HepG2 (cell line): Measurements from ENCODE around the gene KANK3. TPM values are rescaled to one million over a fixed set of nuclear protein-coding genes. Genes with fewer than 3 reads are reported as not detected.

ENCODE experiments used
- ATF7-NPFF ChIP-seq: sonication (generic); formaldehyde crosslinking; IDR thresholded peaks from 2 replicates; pipeline ENCODE4 v1.8.1; 2023; ENCODE audit warnings: mild to moderate bottlenecking, low read depth, missing genetic modification reagents, moderate library complexity
- SMC3 ChIP-seq: IDR thresholded peaks from 2 replicates; pipeline ENCODE4 v1.6.1; 2011; ENCODE audit warnings: low read length, improper control_type of control experiment
- ZBTB46 ChIP-seq: sonication (generic); formaldehyde crosslinking; IDR thresholded peaks from 2 replicates; pipeline ENCODE4 v1.4.0; 2020; ENCODE audit warnings: mild to moderate bottlenecking, missing genetic modification reagents, borderline replicate concordance
- ZNF646 ChIP-seq: sonication (generic); formaldehyde crosslinking; IDR thresholded peaks from 2 replicates; pipeline ENCODE4 v1.9.0; 2021; ENCODE audit warnings: mild to moderate bottlenecking, missing genetic modification reagents
- ZNF773 ChIP-seq: sonication (generic); formaldehyde crosslinking; IDR thresholded peaks from 2 replicates; pipeline ENCODE4 v1.4.0; 2020; ENCODE audit warnings: missing genetic modification reagents, borderline replicate concordance
- ZXDC ChIP-seq: sonication (generic); formaldehyde crosslinking; IDR thresholded peaks from 2 replicates; pipeline ENCODE4 v1.5.0; 2020; ENCODE audit warnings: mild to moderate bottlenecking, missing genetic modification reagents
- polyA plus RNA-seq, 8 experiments: library from polyadenylated mRNA; depleted of rRNA in 3 of 8; stranded (reverse) in 7 of 8; unstranded in 1 of 8; fragments of >200 nt; fragmentation: Illumina TruSeq in 4 of 8; extraction: Trizol in 4 of 8; gene quantifications; 2 replicates each; pipeline versions ENCODE4 v1.2.1 to v1.2.3, GENCODE V29; 2011 to 2016; ENCODE audit warnings: low read depth in 4 of 8, missing spikeins in 1 of 8, mixed read lengths in 1 of 8; ENCODE audit not compliant: insufficient read depth in 1 of 8
- total RNA-seq, 5 experiments: library from RNA; depleted of rRNA; stranded (reverse); fragments of >200 nt; fragmentation: Illumina TruSeq; extraction: Trizol; gene quantifications; 2 replicates each; pipeline ENCODE4 v1.2.3, GENCODE V29; 2016; ENCODE audit warnings: low read depth in 1 of 5
- TF ChIP-seq, protein P1 (sequence below): sonication (generic); formaldehyde crosslinking; conservative IDR thresholded peaks from 2 replicates; pipeline ENCODE4 v1.4.0; 2020; ENCODE audit warnings: mild to moderate bottlenecking, missing genetic modification reagents, moderate library complexity
- TF ChIP-seq, protein P2 (sequence below): sonication (generic); formaldehyde crosslinking; IDR thresholded peaks from 2 replicates; pipeline ENCODE4 v1.4.0; 2020; ENCODE audit warnings: low read depth, mild to moderate bottlenecking, missing genetic modification reagents

KANK3 gene
- total and polyA plus RNA-seq, 2 of the 13 experiments (the other 11 are each of a cell fraction or from before 2014, with no cell fraction given): 0.15 to 0.20 TPM

GRCh38 chr19:8324186-8325050, 18.6 kb downstream of the KANK3 start (continued):
- TF ChIP-seq ZBTB46 (CRISPR knock-in tag): no peak
- TF ChIP-seq, protein P1, sequence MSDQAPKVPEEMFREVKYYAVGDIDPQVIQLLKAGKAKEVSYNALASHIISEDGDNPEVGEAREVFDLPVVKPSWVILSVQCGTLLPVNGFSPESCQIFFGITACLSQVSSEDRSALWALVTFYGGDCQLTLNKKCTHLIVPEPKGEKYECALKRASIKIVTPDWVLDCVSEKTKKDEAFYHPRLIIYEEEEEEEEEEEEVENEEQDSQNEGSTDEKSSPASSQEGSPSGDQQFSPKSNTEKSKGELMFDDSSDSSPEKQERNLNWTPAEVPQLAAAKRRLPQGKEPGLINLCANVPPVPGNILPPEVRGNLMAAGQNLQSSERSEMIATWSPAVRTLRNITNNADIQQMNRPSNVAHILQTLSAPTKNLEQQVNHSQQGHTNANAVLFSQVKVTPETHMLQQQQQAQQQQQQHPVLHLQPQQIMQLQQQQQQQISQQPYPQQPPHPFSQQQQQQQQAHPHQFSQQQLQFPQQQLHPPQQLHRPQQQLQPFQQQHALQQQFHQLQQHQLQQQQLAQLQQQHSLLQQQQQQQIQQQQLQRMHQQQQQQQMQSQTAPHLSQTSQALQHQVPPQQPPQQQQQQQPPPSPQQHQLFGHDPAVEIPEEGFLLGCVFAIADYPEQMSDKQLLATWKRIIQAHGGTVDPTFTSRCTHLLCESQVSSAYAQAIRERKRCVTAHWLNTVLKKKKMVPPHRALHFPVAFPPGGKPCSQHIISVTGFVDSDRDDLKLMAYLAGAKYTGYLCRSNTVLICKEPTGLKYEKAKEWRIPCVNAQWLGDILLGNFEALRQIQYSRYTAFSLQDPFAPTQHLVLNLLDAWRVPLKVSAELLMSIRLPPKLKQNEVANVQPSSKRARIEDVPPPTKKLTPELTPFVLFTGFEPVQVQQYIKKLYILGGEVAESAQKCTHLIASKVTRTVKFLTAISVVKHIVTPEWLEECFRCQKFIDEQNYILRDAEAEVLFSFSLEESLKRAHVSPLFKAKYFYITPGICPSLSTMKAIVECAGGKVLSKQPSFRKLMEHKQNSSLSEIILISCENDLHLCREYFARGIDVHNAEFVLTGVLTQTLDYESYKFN: no peak
- no peak for TF ChIP-seq SMC3
- TF ChIP-seq ATF7-NPFF (CRISPR knock-in tag): no peak
- no peak for TF ChIP-seq ZNF646 (CRISPR knock-in tag)
- TF ChIP-seq, protein P2, sequence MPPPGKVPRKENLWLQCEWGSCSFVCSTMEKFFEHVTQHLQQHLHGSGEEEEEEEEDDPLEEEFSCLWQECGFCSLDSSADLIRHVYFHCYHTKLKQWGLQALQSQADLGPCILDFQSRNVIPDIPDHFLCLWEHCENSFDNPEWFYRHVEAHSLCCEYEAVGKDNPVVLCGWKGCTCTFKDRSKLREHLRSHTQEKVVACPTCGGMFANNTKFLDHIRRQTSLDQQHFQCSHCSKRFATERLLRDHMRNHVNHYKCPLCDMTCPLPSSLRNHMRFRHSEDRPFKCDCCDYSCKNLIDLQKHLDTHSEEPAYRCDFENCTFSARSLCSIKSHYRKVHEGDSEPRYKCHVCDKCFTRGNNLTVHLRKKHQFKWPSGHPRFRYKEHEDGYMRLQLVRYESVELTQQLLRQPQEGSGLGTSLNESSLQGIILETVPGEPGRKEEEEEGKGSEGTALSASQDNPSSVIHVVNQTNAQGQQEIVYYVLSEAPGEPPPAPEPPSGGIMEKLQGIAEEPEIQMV (CRISPR knock-in tag): no peak
- no peak for TF ChIP-seq ZNF773
- no peak for TF ChIP-seq ZXDC (CRISPR knock-in tag)
